ENCODE data around the gene TRIM47.
"Not testable (repeated sequence)": the region's sequence is repeated elsewhere in the genome, so short reads cannot be mapped to it uniquely, and the experiment has no call there.

TRIM47 gene

DNA sequence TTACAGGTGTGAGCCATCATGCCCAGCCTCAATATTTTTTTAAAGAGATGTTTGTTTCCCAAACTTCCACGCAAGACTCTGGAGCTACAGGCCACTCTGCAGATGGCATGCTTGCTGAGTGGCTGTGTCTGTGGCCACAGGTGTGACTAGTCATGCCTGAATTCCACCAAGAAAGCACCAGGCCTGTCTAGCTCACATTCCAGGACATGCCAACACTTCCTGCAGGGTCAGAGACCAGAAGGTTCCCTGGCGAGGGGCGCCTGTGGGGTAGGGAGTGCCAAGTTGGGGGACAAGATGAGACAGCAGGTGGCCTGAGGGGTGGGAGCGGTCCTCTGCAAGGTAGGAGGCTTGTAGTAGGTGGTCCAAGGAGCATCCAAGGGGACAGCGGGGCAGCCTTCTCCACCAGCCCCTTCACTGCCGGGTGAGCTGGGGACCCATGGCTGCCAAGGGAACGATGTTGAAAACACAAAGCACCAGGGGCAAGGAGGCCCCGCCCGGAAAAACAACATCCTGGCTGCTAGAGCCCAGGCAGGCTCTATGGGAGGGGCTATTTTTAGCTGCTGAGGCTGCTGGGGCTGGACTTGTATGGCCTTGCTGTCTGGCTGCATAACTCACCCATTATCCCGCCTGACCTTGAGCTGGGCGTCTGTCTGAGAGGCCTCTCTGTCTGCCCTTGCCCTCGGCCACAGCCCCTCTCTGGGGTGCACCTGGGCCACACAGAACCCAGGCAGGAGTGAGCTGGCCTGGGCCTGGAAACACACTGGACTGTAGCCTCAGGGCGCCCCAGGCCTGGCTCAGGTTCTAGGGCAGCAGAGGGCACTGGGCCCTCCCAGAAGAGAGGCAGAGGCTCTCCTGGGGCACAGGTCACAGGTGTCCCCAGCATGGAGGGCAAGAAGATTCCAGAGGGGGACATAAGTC lies 5.7 kb downstream of the TRIM47 start:
- Histone ChIP-seq H3K4me1 (ENCODE audit: control insufficient read depth, insufficient read depth, low read length) (no peaks in the 10 kb centered on the region), H3K27me3 (ENCODE audit: control insufficient read depth, insufficient read depth, low read length) (peaks cover 10% of the 10 kb centered on the region), H3K36me3 (ENCODE audit: control insufficient read depth, insufficient read depth, low read length) (no peaks in the 10 kb centered on the region), H3K4me3 (ENCODE audit: low read depth, low read length) (no peak overlapping the region), H3K9me3 (ENCODE audit: control insufficient read depth, insufficient read depth, low read length) (no peaks in the 10 kb centered on the region), H3K9ac (ENCODE audit: low read depth, low read length) (no peak overlapping the region)

DNA sequence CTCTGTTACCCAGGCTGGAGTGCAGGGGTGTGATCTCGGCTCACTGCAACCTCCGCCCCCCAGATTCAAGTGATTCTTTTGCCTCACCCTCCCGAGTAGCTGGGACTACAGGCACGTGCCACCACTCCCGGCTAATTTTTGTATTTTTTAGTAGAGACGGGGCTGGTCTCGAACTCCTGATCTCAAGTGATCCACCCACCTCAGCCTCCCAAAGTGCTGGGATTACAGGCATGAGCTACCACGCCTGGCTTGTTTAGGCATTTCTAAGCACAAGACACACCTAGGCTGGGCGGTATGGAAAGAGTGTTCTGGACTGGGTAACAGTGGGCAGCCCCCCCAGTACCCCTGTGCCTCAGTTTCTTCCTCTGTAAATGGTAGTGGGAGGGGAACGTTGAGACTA lies 8.2 kb downstream of the TRIM47 start:
- H3K9ac ChIP-seq (ENCODE audit: low read depth, low read length); H3K4me1 ChIP-seq (ENCODE audit: control insufficient read depth, insufficient read depth, low read length): not testable (repeated sequence)

DNA sequence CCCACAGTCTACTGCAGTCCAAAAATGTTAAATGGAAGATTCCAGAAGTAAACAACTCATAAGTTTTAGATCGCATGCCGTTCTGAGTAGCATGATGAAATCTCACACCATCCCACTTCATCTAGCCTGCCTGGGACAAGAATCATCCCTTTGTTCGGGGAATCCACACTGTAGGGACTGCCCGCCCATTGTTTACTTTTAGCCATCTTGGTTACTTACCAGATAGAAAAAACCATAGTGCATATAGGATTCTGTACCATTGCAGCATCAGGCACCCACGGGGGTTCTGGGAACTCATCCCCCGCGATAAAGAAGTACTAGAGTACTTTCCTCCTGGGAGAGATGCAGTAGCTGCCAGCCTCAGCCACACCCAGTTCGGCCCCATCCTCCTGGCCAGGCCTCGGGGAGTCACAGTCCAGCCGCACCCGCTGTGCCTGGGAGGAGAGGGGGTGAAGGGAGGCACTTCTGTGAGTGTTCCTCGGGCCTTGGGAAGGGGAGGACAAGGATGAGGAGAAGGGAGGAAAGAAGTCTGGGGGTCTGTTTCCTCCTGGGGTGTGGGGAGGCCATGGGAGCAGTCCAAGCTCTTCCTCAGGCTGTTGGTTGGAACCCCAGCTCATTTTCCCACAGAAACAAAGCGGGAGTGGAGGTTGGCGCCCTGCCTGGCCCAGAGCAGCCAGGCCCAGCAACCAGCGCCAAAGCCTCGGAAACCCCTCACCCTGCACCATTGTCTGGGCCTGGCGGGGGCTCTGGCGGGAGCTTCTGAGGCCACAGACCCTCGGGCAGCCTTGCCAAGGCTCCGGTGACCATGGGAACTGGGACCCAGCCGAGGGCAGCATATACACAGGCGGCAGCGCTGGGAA lies 8.9 kb downstream of the TRIM47 start:
- Histone ChIP-seq H3K27me3 (ENCODE audit: control insufficient read depth, insufficient read depth, low read length) (no peaks in the 10 kb centered on the region), H3K9ac (ENCODE audit: low read depth, low read length) (no peak overlapping the region), H3K4me1 (ENCODE audit: control insufficient read depth, insufficient read depth, low read length) (no peaks in the 10 kb centered on the region), H3K4me3 (ENCODE audit: low read depth, low read length) (no peak overlapping the region), H3K36me3 (ENCODE audit: control insufficient read depth, insufficient read depth, low read length) (no peaks in the 10 kb centered on the region), H3K9me3 (ENCODE audit: control insufficient read depth, insufficient read depth, low read length) (no peaks in the 10 kb centered on the region)

More for the DNA sequence above, 8.2 kb downstream of the TRIM47 start:
- H3K9me3 ChIP-seq (ENCODE audit: control insufficient read depth, insufficient read depth, low read length); H3K4me3 ChIP-seq (ENCODE audit: low read depth, low read length); H3K36me3 ChIP-seq (ENCODE audit: control insufficient read depth, insufficient read depth, low read length); H3K27me3 ChIP-seq (ENCODE audit: control insufficient read depth, insufficient read depth, low read length): not testable (repeated sequence)

DNA sequence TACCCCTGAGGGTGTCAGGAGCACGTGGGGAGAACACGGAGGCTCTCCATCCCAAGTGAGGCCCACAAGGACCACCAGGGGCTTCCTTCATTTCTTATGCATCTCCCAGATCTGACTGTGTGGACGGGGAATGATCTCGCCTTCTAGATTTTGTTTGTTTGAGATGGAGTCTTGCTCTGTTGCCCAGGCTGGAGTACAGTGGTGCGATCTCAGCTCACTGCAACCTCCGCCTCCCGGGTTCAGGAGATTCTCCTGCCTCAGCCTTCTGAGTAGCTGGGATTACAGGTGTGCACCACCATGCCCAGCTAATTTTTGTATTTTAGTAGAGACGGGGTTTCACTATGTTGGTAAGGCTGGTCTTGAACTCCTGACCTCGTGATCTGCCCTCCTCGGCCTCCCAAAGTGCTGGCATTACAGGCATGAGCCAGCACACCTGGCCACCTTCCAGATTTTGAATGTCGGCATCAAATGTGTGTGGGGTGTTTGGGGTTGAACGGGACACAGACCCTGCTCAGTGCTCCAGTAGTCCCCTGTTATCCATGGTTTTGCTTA lies 9.6 kb downstream of the TRIM47 start:
- H3K4me1 ChIP-seq (ENCODE audit: control insufficient read depth, insufficient read depth, low read length); H3K27me3 ChIP-seq (ENCODE audit: control insufficient read depth, insufficient read depth, low read length); H3K9ac ChIP-seq (ENCODE audit: low read depth, low read length); H3K4me3 ChIP-seq (ENCODE audit: low read depth, low read length); H3K9me3 ChIP-seq (ENCODE audit: control insufficient read depth, insufficient read depth, low read length); H3K36me3 ChIP-seq (ENCODE audit: control insufficient read depth, insufficient read depth, low read length): not testable (repeated sequence)

DNA sequence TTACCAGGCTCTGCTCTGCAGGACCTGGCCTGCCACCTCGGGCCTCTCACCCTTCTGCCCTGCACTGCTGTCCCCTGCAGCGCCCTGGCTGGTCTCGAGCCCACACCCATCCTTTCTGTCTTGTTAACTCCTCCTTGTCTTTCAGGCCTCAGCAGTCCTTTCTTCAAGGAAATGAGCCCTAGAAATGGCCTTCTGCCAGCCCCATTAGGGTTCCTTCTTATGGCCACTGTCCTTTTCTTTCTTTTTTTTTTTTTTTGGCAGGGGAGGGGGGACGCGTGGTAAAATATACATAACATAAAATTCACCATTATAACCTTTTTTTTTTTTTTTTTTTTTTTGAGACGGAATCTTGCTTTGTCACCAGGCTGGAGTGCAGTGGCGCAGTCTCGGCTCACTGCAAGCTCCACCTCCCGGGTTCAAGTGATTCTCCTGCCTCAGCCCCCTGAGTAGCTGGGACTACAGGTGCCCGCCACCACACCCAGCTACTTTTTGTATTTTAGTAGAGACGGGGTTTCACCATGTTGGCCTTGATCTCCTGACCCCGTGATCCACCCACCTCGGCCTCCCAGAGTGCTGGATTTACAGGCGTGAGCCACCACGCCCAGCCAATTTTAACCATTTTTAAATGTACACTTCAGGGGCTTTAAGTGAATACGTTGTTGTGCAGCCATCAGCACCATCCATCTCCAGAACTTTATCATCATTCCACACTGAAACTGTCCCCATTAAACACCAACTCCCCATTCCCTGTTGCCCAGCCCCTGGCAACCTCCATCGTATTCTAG lies 12.8 kb downstream of the TRIM47 start:
- not testable (repeated sequence) for H3K4me1 ChIP-seq (ENCODE audit: control insufficient read depth, insufficient read depth, low read length); H3K36me3 ChIP-seq (ENCODE audit: control insufficient read depth, insufficient read depth, low read length); H3K4me3 ChIP-seq (ENCODE audit: low read depth, low read length); H3K9me3 ChIP-seq (ENCODE audit: control insufficient read depth, insufficient read depth, low read length); H3K9ac ChIP-seq (ENCODE audit: low read depth, low read length); H3K27me3 ChIP-seq (ENCODE audit: control insufficient read depth, insufficient read depth, low read length)

DNA sequence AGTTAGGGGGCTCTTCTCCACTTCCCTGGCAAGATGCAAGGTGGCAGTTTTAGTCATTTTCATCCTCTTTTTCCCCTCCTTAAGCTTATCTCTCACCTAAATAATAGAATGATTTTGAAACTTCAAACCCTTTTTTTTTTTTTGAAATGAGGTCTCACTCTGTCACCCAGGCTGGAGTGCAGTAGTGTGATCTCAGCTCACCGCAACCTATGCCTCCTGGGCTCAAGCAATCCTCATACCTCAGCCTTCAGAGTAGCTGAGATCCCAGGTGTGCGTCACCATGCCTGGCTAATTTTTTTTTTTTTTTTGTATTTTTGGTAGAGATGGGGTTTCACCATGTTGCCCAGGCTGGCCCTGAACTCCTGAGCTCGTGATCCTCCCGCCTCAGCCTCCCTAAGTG lies 13.5 kb downstream of the TRIM47 start:
- not testable (repeated sequence) for H3K36me3 ChIP-seq (ENCODE audit: control insufficient read depth, insufficient read depth, low read length); H3K9ac ChIP-seq (ENCODE audit: low read depth, low read length)

DNA sequence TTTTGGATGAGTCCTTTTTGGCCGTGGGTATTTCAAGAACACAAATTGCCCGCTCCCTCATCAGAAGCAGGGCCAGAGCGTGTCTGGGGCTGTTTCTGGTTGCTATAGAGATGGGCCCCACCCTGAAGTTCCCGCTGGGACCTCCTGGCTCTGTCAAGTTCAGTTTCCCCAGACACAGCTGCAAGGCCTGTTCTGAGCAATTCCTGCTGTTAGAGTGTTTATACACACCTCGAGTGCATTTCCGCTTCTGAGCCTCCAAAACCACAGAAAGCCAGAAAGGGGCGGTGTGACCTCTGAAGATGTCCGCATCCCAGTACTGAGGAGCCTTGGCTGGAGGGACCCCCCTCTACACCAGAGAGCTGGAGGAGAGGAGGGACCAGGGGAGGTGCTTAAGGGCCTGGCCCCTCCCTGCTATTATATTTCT lies 13.9 kb downstream of the TRIM47 start:
- Histone ChIP-seq H3K36me3 (ENCODE audit: control insufficient read depth, insufficient read depth, low read length) (no peaks in the 10 kb centered on the region), H3K9ac (ENCODE audit: low read depth, low read length) (no peak overlapping the region), H3K9me3 (ENCODE audit: control insufficient read depth, insufficient read depth, low read length) (no peaks in the 10 kb centered on the region), H3K4me3 (ENCODE audit: low read depth, low read length) (no peak overlapping the region), H3K4me1 (ENCODE audit: control insufficient read depth, insufficient read depth, low read length) (no peaks in the 10 kb centered on the region), H3K27me3 (ENCODE audit: control insufficient read depth, insufficient read depth, low read length) (no peaks in the 10 kb centered on the region)

More for the DNA sequence above, 13.5 kb downstream of the TRIM47 start:
- not testable (repeated sequence) for H3K4me1 ChIP-seq (ENCODE audit: control insufficient read depth, insufficient read depth, low read length); H3K9me3 ChIP-seq (ENCODE audit: control insufficient read depth, insufficient read depth, low read length); H3K27me3 ChIP-seq (ENCODE audit: control insufficient read depth, insufficient read depth, low read length); H3K4me3 ChIP-seq (ENCODE audit: low read depth, low read length)

DNA sequence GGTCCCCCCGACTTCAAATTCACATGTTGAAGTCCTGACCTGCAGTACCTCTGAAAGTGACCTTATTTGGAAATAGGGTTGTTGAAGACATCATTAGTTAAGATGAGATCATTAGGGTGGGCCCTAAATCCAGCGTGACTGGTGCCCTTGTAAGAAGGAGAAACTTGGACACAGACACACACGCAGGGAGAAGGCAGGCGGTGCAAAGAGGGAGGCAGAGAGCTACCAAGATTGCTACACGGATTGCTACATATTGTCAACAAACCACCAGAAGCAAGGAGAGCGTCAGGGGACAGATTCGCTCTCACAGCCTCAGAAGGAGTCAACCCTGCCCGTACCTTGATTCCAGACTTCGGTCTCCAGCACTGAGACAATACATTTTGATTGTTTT lies 16.5 kb downstream of the TRIM47 start:
- no peaks in the 10 kb centered on the region for H3K36me3 ChIP-seq (ENCODE audit: control insufficient read depth, insufficient read depth, low read length)
- H3K27me3 ChIP-seq (ENCODE audit: control insufficient read depth, insufficient read depth, low read length) = no peaks in the 10 kb centered on the region
- no peak overlapping the region for H3K9ac ChIP-seq (ENCODE audit: low read depth, low read length)
- no peak overlapping the region for H3K4me3 ChIP-seq (ENCODE audit: low read depth, low read length)
- no peaks in the 10 kb centered on the region for H3K9me3 ChIP-seq (ENCODE audit: control insufficient read depth, insufficient read depth, low read length)
- H3K4me1 ChIP-seq (ENCODE audit: control insufficient read depth, insufficient read depth, low read length) = no peaks in the 10 kb centered on the region

DNA sequence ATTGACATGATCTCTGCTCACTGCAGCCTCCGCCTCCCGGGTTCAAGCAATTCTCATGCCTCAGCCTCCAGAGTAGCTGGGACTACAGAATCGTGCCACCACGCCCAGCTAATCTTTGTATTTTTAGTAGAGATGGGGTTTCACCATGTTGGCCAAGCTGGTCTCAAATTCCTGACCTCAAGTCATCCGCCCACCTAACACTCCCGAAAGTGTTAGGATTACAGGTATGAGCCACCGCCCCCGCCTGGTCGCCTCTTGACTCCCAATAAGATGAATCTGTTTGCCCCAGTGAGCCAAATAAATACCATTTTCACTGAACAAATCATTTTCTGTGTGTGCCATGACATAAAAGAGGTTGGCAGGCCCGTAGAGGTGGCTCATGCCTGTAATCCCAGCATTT lies 19.0 kb downstream of the TRIM47 start:
- not testable (repeated sequence) for H3K27me3 ChIP-seq (ENCODE audit: control insufficient read depth, insufficient read depth, low read length); H3K9me3 ChIP-seq (ENCODE audit: control insufficient read depth, insufficient read depth, low read length); H3K9ac ChIP-seq (ENCODE audit: low read depth, low read length); H3K4me1 ChIP-seq (ENCODE audit: control insufficient read depth, insufficient read depth, low read length); H3K4me3 ChIP-seq (ENCODE audit: low read depth, low read length); H3K36me3 ChIP-seq (ENCODE audit: control insufficient read depth, insufficient read depth, low read length)

DNA sequence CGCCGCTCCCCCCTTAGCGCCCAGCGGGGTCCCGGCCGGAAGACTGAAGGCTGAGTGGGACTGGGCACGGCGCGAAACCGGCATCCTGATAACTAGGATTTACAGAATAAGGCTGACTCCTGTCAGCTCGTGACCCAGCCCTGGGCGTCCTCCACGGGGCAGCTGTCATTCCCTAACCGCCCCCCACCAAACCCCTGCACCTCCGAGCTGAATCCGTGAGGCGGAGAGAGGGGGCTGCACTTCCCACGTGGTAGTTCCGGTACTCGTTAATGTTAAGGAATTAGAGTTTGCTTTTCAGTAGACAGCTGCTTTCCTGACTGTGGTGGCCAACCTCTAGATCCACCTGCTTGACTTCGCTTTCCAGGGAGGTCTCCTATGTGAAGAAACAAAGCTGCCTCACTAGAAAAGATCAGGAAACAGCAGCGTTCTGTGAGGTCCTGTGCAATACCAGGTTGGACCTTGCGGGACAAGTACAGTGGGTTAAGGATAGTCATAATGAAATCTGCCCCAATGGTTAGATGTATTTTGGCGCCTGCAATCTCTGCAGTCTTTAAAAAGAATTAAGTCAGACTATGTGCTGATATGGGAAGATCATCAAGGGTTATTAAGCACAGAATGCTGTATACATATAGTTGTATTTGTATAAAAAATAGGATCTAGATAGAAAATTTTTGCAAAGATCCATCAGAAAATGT lies 22.2 kb downstream of the TRIM47 start:
- Histone ChIP-seq H3K36me3 (ENCODE audit: control insufficient read depth, insufficient read depth, low read length) (peaks cover 2% of the 10 kb centered on the region), H3K4me1 (ENCODE audit: control insufficient read depth, insufficient read depth, low read length) (no peaks in the 10 kb centered on the region), H3K9ac (ENCODE audit: low read depth, low read length) (peak overlapping the region; percentile 79), H3K4me3 (ENCODE audit: low read depth, low read length) (peak overlapping the region; percentile 95), H3K27me3 (ENCODE audit: control insufficient read depth, insufficient read depth, low read length) (no peaks in the 10 kb centered on the region), H3K9me3 (ENCODE audit: control insufficient read depth, insufficient read depth, low read length) (no peaks in the 10 kb centered on the region)
